Left ventricle myocardium inferior (tissue), 1 donor: ENCODE results near the gene DCTD. TPM values are rescaled to one million over a fixed set of nuclear protein-coding genes. Genes with fewer than 3 reads are reported as not detected.

Experiments
- DNase-seq: peaks from one replicate; pipeline ENCODE4 v3.0.0-alpha.2; 2020
- H3K27ac ChIP-seq: fragments of 200-600 bp; replicated peaks from 2 replicates; pipeline ENCODE4 v1.8.0; 2021
- H3K27me3 ChIP-seq: fragments of 200-600 bp; 2 replicates; pipeline ENCODE4 v1.8.0; 2021; ENCODE audit warnings: low read depth
- H3K36me3 ChIP-seq: fragments of 200-600 bp; 2 replicates; pipeline ENCODE4 v1.8.0; 2021
- H3K4me1 ChIP-seq: fragments of 200-600 bp; 2 replicates; pipeline ENCODE4 v1.8.0; 2021
- H3K4me3 ChIP-seq: fragments of 200-600 bp; 2 replicates; pipeline ENCODE4 v1.8.0; 2021; ENCODE audit warnings: mild to moderate bottlenecking, moderate library complexity
- H3K9me3 ChIP-seq: fragments of 200-600 bp; replicated peaks from 2 replicates; pipeline ENCODE4 v1.8.0; 2021
- intact Hi-C: fragments of 100-400 bp; cut with micrococcal nuclease; formaldehyde crosslinking; loops from one replicate; pipeline ENCODE4 v1.11.0; 2022
- total RNA-seq: library from RNA; stranded (reverse); fragmentation: NEBNext Ultra II Directional; extraction: Animal tissue kit (Norgen Biotek cat#: 25700); gene quantifications from one replicate; pipeline ENCODE4 v1.2.1, GENCODE V29; 2021
- TF ChIP-seq, protein P1 (sequence below): fragments of 200-600 bp; IDR thresholded peaks from 2 replicates; pipeline ENCODE4 v1.8.0; 2021; ENCODE audit warnings: antibody characterized with exemption, mild to moderate bottlenecking, borderline replicate concordance
- donor health status: DM: no; HTN: yes; CAD: no; lungs with severe emphysema.

Gene DCTD
- total RNA-seq, 1 donor from 2014 or later = 44.2 TPM

GRCh38 chr4:182842104-182842600 is 75.0 kb downstream of the DCTD start:
- H3K27ac ChIP-seq = no peak overlapping the region
- no peaks in the 10 kb centered on the region for H3K9me3 ChIP-seq
- H3K4me1 ChIP-seq = no peaks in the 10 kb centered on the region
- H3K4me3 ChIP-seq = no peak overlapping the region
- TF ChIP-seq, protein P1, sequence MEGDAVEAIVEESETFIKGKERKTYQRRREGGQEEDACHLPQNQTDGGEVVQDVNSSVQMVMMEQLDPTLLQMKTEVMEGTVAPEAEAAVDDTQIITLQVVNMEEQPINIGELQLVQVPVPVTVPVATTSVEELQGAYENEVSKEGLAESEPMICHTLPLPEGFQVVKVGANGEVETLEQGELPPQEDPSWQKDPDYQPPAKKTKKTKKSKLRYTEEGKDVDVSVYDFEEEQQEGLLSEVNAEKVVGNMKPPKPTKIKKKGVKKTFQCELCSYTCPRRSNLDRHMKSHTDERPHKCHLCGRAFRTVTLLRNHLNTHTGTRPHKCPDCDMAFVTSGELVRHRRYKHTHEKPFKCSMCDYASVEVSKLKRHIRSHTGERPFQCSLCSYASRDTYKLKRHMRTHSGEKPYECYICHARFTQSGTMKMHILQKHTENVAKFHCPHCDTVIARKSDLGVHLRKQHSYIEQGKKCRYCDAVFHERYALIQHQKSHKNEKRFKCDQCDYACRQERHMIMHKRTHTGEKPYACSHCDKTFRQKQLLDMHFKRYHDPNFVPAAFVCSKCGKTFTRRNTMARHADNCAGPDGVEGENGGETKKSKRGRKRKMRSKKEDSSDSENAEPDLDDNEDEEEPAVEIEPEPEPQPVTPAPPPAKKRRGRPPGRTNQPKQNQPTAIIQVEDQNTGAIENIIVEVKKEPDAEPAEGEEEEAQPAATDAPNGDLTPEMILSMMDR = no peak
- H3K27me3 ChIP-seq = peaks cover 53% of the 10 kb centered on the region
- no peaks in the 10 kb centered on the region for H3K36me3 ChIP-seq
- DNase-seq = no peak
- intact Hi-C loops = no loop called here

DNA sequence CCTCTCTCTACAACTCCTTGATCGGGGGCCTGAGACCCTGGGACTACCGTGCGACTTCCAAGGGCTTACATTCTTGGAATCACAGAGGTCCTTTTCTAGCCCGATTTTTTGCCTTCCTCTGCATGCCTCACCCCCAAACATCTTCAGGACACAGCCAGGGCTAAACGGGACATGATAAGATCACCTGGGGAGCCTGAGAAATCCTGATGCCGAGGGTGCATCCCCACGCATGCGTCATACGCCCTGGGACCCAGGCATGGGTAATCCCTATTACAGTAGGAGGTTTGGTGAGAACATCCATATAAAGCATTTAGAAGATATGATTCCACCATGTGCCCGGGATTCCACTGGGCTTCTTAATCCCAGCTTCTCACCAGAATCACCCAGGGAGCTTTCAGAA is 77.1 kb downstream of the DCTD start:
- intact Hi-C loops = no loop called here

More for the DNA sequence above, 77.1 kb downstream of the DCTD start:
- Histone ChIP-seq H3K4me3 (no peak overlapping the region), H3K27me3 (peaks cover 64% of the 10 kb centered on the region), H3K4me1 (no peaks in the 10 kb centered on the region), H3K9me3 (no peaks in the 10 kb centered on the region), H3K36me3 (no peaks in the 10 kb centered on the region), H3K27ac (no peak overlapping the region)
- TF ChIP-seq, protein P1 = no peak
- DNase-seq = no peak

Other genes starting within 250 kb of the DCTD start
- gene WWC2, start 181.9 kb upstream of the DCTD start, total RNA-seq = 42.3 TPM